Measurements from ENCODE around the gene TET2. TPM values are rescaled to one million over a fixed set of nuclear protein-coding genes. Genes with fewer than 3 reads are reported as not detected.

TET2 gene
- total RNA-seq, 1 experiment from 2014 or later, result 22.8 TPM

DNA sequence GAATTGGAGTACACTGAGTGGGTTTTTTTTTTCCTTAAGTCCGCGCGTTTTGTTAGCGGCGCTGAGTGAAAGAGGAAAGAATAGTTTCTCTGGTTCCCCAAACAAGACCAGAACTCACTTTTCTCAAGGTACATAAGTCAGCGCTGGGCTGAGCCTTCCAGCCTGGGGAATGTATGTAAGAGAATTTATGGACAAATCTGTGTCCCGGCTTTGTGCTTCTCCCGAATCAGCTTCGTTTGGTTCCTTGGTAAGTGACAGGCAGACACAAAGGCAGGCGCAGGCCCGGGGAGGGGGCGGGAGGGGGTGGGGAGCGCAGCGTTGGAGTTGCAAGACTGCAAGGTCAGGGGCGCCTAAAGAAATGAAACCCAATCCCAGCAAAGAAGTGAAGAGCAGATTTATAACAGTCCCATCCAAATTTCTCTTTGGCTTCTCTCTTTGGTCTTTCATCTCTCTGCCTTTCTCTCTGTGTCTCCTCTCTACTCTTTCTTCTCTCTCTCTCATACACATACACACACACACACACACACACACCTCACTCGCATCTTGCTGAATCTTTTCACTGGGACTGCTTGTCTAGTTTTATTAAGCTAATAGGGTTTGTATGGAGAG is 981 bp downstream of the TET2 start:
- H3K36me3 ChIP-seq (ENCODE audit: insufficient read depth, low read length, poor library complexity, severe bottlenecking), result no peaks in the 10 kb centered on the region
- BruUV-seq (replicated peaks), result no TSS peak
- H3K9me3 ChIP-seq (ENCODE audit: low read depth, low read length, poor library complexity, severe bottlenecking), result no peaks in the 10 kb centered on the region
- H3K27ac ChIP-seq (ENCODE audit: low read depth, low read length, poor library complexity, severe bottlenecking), result peak overlapping the region; percentile 98
- intact Hi-C loops (cut with micrococcal nuclease; ENCODE audit: unreplicated experiment), result loop anchor here (2.0 to 10.0 kb wide), 3 partner anchors 207 to 1150 kb away; no protein-coding TSS in a partner anchor
- peaks cover 17% of the 10 kb centered on the region for H3K4me1 ChIP-seq (ENCODE audit: insufficient read depth, low read length, poor library complexity, severe bottlenecking)
- H3K4me3 ChIP-seq (ENCODE audit: low read depth, low read length, poor library complexity, severe bottlenecking), result peak overlapping the region; percentile 88
- no peak for TF ChIP-seq EZH2 (IDR thresholded peaks at IDR 0.05; ENCODE audit: borderline replicate concordance, low read depth, low read length, poor library complexity, severe bottlenecking)
- TF ChIP-seq, protein P1, sequence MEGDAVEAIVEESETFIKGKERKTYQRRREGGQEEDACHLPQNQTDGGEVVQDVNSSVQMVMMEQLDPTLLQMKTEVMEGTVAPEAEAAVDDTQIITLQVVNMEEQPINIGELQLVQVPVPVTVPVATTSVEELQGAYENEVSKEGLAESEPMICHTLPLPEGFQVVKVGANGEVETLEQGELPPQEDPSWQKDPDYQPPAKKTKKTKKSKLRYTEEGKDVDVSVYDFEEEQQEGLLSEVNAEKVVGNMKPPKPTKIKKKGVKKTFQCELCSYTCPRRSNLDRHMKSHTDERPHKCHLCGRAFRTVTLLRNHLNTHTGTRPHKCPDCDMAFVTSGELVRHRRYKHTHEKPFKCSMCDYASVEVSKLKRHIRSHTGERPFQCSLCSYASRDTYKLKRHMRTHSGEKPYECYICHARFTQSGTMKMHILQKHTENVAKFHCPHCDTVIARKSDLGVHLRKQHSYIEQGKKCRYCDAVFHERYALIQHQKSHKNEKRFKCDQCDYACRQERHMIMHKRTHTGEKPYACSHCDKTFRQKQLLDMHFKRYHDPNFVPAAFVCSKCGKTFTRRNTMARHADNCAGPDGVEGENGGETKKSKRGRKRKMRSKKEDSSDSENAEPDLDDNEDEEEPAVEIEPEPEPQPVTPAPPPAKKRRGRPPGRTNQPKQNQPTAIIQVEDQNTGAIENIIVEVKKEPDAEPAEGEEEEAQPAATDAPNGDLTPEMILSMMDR (conservative IDR thresholded peaks at IDR 0.05; ENCODE audit: low read depth, low read length), result no peak
- CTCF ChIA-PET, result interaction anchor here (1.8 kb wide), 1 partner anchor 326 kb away, joined by 6 read pairs; the partner anchor contains the start of gene PPA2
- no peaks in the 10 kb centered on the region for H3K27me3 ChIP-seq (replicated peaks; ENCODE audit: insufficient read depth, low read depth, low read length, poor library complexity)
- DNase-seq (ENCODE audit: low spot score), result peak; percentile 67
- POLR2A ChIA-PET (ENCODE audit: low non-redundant PET), result interaction anchor here (0.6 to 0.7 kb wide), 4 partner anchors 14 to 127 kb away, joined by 4 to 11 read pairs (median 4); no protein-coding TSS in a partner anchor

DNA sequence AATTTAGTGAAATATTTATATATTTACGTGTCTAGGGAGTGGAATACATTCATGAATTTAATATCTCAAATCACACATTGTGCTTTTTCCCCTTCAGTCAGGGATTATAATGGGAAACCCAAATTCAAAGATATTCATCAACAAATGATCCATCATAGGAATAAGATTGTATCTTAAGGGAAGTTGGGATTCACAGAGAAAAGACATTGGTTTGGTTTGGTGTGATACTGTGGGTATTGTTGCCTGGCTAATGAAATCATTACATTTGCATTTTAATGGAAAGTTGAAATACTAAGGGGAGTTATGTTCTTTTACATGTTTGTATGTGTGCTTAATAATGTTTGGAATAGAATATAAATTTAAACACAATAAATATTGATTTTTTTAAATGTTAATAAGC is 1.7 kb downstream of the TET2 start:
- H3K36me3 ChIP-seq (ENCODE audit: insufficient read depth, low read length, poor library complexity, severe bottlenecking), result no peaks in the 10 kb centered on the region
- no peaks in the 10 kb centered on the region for H3K9me3 ChIP-seq (ENCODE audit: low read depth, low read length, poor library complexity, severe bottlenecking)
- TF ChIP-seq, protein P1 (conservative IDR thresholded peaks at IDR 0.05; ENCODE audit: low read depth, low read length), result no peak
- no peak for TF ChIP-seq EZH2 (IDR thresholded peaks at IDR 0.05; ENCODE audit: borderline replicate concordance, low read depth, low read length, poor library complexity, severe bottlenecking)
- BruUV-seq (replicated peaks), result no TSS peak
- ChIA-PET CTCF (no interaction called here), POLR2A (ENCODE audit: low non-redundant PET) (interaction anchor here (0.6 to 0.7 kb wide), 2 partner anchors 56 to 126 kb away, joined by 4 read pairs; no protein-coding TSS in a partner anchor)
- no peak for DNase-seq (ENCODE audit: low spot score)
- peaks cover 17% of the 10 kb centered on the region for H3K4me1 ChIP-seq (ENCODE audit: insufficient read depth, low read length, poor library complexity, severe bottlenecking)
- peak overlapping the region; percentile 98 for H3K27ac ChIP-seq (ENCODE audit: low read depth, low read length, poor library complexity, severe bottlenecking)
- no peaks in the 10 kb centered on the region for H3K27me3 ChIP-seq (replicated peaks; ENCODE audit: insufficient read depth, low read depth, low read length, poor library complexity)
- H3K4me3 ChIP-seq (ENCODE audit: low read depth, low read length, poor library complexity, severe bottlenecking), result peak overlapping the region; percentile 88
- intact Hi-C loops (cut with micrococcal nuclease; ENCODE audit: unreplicated experiment), result loop anchor here (5.0 to 10.0 kb wide), 2 partner anchors 206 to 1151 kb away; no protein-coding TSS in a partner anchor

DNA sequence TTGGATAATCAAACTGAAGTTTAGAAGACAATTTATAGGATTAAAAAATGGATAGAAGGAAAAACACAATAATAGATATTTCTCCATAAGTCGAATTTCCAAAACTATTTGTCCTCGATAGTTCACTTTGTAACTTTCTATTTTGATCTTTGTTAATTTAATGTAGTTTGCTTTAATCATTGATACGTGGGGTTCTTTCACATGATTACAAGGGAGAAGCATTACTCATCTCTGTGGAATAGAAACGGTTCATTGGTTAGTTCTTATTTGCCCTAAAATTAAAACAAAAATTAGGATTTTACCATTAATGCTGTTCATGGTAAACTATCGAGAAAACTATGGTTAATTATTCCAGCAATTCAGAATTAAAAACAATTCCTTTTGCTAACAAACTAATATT is 2.1 kb downstream of the TET2 start:
- peak overlapping the region; percentile 88 for H3K4me3 ChIP-seq (ENCODE audit: low read depth, low read length, poor library complexity, severe bottlenecking)
- DNase-seq (ENCODE audit: low spot score), result no peak
- ChIA-PET POLR2A (ENCODE audit: low non-redundant PET) (no interaction called here), CTCF (no interaction called here)
- peaks cover 17% of the 10 kb centered on the region for H3K4me1 ChIP-seq (ENCODE audit: insufficient read depth, low read length, poor library complexity, severe bottlenecking)
- H3K27me3 ChIP-seq (replicated peaks; ENCODE audit: insufficient read depth, low read depth, low read length, poor library complexity), result no peaks in the 10 kb centered on the region
- no TSS peak for BruUV-seq (replicated peaks)
- no peaks in the 10 kb centered on the region for H3K9me3 ChIP-seq (ENCODE audit: low read depth, low read length, poor library complexity, severe bottlenecking)
- intact Hi-C loops (cut with micrococcal nuclease; ENCODE audit: unreplicated experiment), result loop anchor here (5.0 to 10.0 kb wide), 2 partner anchors 206 to 1151 kb away; no protein-coding TSS in a partner anchor
- TF ChIP-seq, protein P1 (conservative IDR thresholded peaks at IDR 0.05; ENCODE audit: low read depth, low read length), result no peak
- no peak for TF ChIP-seq EZH2 (IDR thresholded peaks at IDR 0.05; ENCODE audit: borderline replicate concordance, low read depth, low read length, poor library complexity, severe bottlenecking)
- H3K36me3 ChIP-seq (ENCODE audit: insufficient read depth, low read length, poor library complexity, severe bottlenecking), result no peaks in the 10 kb centered on the region
- H3K27ac ChIP-seq (ENCODE audit: low read depth, low read length, poor library complexity, severe bottlenecking), result peak overlapping the region; percentile 98

Measured in A673 (cell line).